ENCODE measurements around the gene TBC1D22A.

GRCh38 chr22:47073075-47073474, 310.6 kb downstream of the TBC1D22A start:
- TF ChIP-seq CTCF (conservative IDR thresholded peaks at IDR 0.05; ENCODE audit: low read depth in 2 of 2): no peak
- no peak for TF ChIP-seq EZH2 (IDR thresholded peaks at IDR 0.05; ENCODE audit: low read depth, unreplicated experiment)
- TF ChIP-seq JUNB (IDR thresholded peaks at IDR 0.05; ENCODE audit: unreplicated experiment): no peak
- no peak for TF ChIP-seq REST (IDR thresholded peaks at IDR 0.05; ENCODE audit: unreplicated experiment)
- TF ChIP-seq EZH2phosphoT487 (IDR thresholded peaks at IDR 0.05; ENCODE audit: unreplicated experiment): no peak
- TF ChIP-seq POLR2AphosphoS5 (IDR thresholded peaks at IDR 0.05; ENCODE audit: low read depth): no peak
- no peak for TF ChIP-seq STAT1 (IDR thresholded peaks at IDR 0.05; ENCODE audit: unreplicated experiment)
